Measurements from ENCODE around the gene SP9. TPM values are rescaled to one million over a fixed set of nuclear protein-coding genes. Genes with fewer than 3 reads are reported as not detected.

Gene SP9
- total RNA-seq, 1 donor: not detected

DNA sequence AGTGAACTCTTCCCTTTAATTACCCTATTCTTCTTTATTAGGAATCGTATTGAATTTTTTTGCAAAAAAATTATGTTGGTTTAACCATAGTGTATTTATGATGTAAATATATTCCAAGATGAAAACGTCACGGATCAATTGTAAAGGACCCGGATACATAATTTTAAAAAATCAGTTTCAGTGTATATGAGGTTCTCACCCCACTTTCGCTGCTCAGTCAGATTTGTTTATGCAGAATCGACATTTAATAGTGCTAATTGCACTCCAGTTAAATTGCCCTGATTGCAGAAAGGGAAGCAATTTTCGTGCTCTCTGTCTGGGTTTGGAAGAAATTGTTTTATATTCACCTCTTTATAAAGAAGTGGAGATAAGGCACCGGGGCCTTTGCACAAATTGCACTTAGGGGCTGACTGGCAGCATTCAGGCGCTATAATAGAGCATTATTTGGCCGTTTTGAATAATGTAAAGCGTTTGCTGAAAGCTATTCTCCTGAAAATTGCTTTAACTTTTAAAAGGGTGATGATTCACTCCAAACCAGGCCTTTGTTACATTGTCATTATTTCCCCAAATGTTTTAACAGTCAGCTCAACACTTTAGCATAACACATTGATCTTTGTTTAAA lies 3.0 kb upstream of the SP9 start:
- peaks cover 8% of the 10 kb centered on the region for H3K4me1 ChIP-seq (ENCODE audit: insufficient read depth, low read length)
- no peak overlapping the region for H2AFZ ChIP-seq (ENCODE audit: low read length)
- H3K4me2 ChIP-seq (ENCODE audit: insufficient read depth, low read length): no peak overlapping the region
- H3K36me3 ChIP-seq (ENCODE audit: insufficient read depth, low read length): no peaks in the 10 kb centered on the region
- no peaks in the 10 kb centered on the region for H3K79me2 ChIP-seq (ENCODE audit: insufficient read depth, low read length)
- H3K27me3 ChIP-seq (ENCODE audit: insufficient read depth, low read length): peaks cover 98% of the 10 kb centered on the region
- no peak overlapping the region for H3K27ac ChIP-seq (ENCODE audit: low read depth, low read length)
- H3K4me3 ChIP-seq (ENCODE audit: insufficient read depth, low read length): no peak overlapping the region
- no peaks in the 10 kb centered on the region for H4K20me1 ChIP-seq (ENCODE audit: insufficient read depth, low read length)
- H3K9me3 ChIP-seq (ENCODE audit: low read depth, low read length): no peaks in the 10 kb centered on the region
- TF ChIP-seq CTCF (IDR thresholded peaks at IDR 0.05; ENCODE audit: extremely low read depth, low read depth, low read length): no peak
- peak; percentile 50 for DNase-seq (ENCODE audit: insufficient read length, low spot score, missing footprints)

GRCh38 chr2:174332217-174332963 lies 2.4 kb upstream of the SP9 start:
- Histone ChIP-seq H3K36me3 (ENCODE audit: insufficient read depth, low read length) (no peaks in the 10 kb centered on the region), H3K4me2 (ENCODE audit: insufficient read depth, low read length) (no peak overlapping the region), H3K27me3 (ENCODE audit: insufficient read depth, low read length) (peaks cover 97% of the 10 kb centered on the region), H3K79me2 (ENCODE audit: insufficient read depth, low read length) (no peaks in the 10 kb centered on the region), H3K4me3 (ENCODE audit: insufficient read depth, low read length) (no peak overlapping the region), H3K4me1 (ENCODE audit: insufficient read depth, low read length) (peaks cover 5% of the 10 kb centered on the region), H3K27ac (ENCODE audit: low read depth, low read length) (no peak overlapping the region), H2AFZ (ENCODE audit: low read length) (no peak overlapping the region), H4K20me1 (ENCODE audit: insufficient read depth, low read length) (no peaks in the 10 kb centered on the region), H3K9me3 (ENCODE audit: low read depth, low read length) (no peaks in the 10 kb centered on the region)
- no peak for TF ChIP-seq CTCF (IDR thresholded peaks at IDR 0.05; ENCODE audit: extremely low read depth, low read depth, low read length)
- peak; percentile 78 for DNase-seq (ENCODE audit: insufficient read length, low spot score, missing footprints)

DNA sequence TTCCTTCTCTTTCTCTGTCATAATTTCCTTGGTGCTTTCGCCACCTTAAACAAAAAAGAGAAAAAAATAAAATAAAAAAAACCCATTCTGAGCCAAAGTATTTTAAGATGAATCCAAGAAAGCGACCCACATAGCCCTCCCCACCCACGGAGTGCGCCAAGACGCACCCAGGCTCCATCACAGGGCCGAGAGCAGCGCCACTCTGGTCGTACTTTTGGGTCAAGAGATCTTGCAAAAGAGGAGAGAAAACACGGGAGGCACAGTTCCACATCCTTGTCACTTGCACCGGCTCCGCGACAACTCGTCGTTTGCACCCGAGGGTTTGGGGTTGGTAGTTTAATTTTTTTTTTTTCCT lies 1.8 kb upstream of the SP9 start:
- no peak overlapping the region for H3K4me3 ChIP-seq (ENCODE audit: insufficient read depth, low read length)
- no peaks in the 10 kb centered on the region for H3K79me2 ChIP-seq (ENCODE audit: insufficient read depth, low read length)
- no peak for TF ChIP-seq CTCF (IDR thresholded peaks at IDR 0.05; ENCODE audit: extremely low read depth, low read depth, low read length)
- peaks cover 5% of the 10 kb centered on the region for H3K4me1 ChIP-seq (ENCODE audit: insufficient read depth, low read length)
- no peak overlapping the region for H2AFZ ChIP-seq (ENCODE audit: low read length)
- H3K4me2 ChIP-seq (ENCODE audit: insufficient read depth, low read length): no peak overlapping the region
- no peaks in the 10 kb centered on the region for H3K9me3 ChIP-seq (ENCODE audit: low read depth, low read length)
- no peaks in the 10 kb centered on the region for H4K20me1 ChIP-seq (ENCODE audit: insufficient read depth, low read length)
- H3K27ac ChIP-seq (ENCODE audit: low read depth, low read length): no peak overlapping the region
- H3K27me3 ChIP-seq (ENCODE audit: insufficient read depth, low read length): peaks cover 97% of the 10 kb centered on the region
- H3K36me3 ChIP-seq (ENCODE audit: insufficient read depth, low read length): no peaks in the 10 kb centered on the region
- no peak for DNase-seq (ENCODE audit: insufficient read length, low spot score, missing footprints)

All from osteoblast (primary cell).